Gastroesophageal sphincter (tissue), 3 donors: ENCODE data around the gene TRAF2.

Experiments
- CTCF ChIP-seq, 4 experiments: fragments of 200-600 bp in 2 of 4; fragments of 450-650 bp in 2 of 4; sonication (generic) in 1 of 4; IDR thresholded peaks; one replicate each; pipeline ENCODE4 v1.5.1; 2017 to 2019; ENCODE audit warnings: antibody characterized with exemption in 4 of 4, mild to moderate bottlenecking in 2 of 4, moderate library complexity in 2 of 4
- POLR2A ChIP-seq, 2 donors: fragments of 450-650 bp; IDR thresholded peaks; one replicate each; pipeline ENCODE4 v1.6.1; 2017; ENCODE audit warnings: antibody characterized with exemption in 2 of 2, mild to moderate bottlenecking in 2 of 2, moderate library complexity in 1 of 2

GRCh38 chr9:136942112-136942880, 56.0 kb downstream of the TRAF2 start:
- TF ChIP-seq POLR2A (IDR thresholded peaks at IDR 0.05) = no peak
- TF ChIP-seq CTCF (IDR thresholded peaks at IDR 0.05) = no peak
